ENCODE measurements around the gene CMTM2. TPM values are rescaled to one million over a fixed set of nuclear protein-coding genes. Genes with fewer than 3 reads are reported as not detected.
"Not testable (repeated sequence)": the region's sequence is repeated elsewhere in the genome, so short reads cannot be mapped to it uniquely, and the experiment has no call there.

CMTM2 gene
- total and polyA plus RNA-seq, 7 experiments from 2014 or later, result 0.58 to 1.8 (median 0.81) TPM; not detected in 4

DNA sequence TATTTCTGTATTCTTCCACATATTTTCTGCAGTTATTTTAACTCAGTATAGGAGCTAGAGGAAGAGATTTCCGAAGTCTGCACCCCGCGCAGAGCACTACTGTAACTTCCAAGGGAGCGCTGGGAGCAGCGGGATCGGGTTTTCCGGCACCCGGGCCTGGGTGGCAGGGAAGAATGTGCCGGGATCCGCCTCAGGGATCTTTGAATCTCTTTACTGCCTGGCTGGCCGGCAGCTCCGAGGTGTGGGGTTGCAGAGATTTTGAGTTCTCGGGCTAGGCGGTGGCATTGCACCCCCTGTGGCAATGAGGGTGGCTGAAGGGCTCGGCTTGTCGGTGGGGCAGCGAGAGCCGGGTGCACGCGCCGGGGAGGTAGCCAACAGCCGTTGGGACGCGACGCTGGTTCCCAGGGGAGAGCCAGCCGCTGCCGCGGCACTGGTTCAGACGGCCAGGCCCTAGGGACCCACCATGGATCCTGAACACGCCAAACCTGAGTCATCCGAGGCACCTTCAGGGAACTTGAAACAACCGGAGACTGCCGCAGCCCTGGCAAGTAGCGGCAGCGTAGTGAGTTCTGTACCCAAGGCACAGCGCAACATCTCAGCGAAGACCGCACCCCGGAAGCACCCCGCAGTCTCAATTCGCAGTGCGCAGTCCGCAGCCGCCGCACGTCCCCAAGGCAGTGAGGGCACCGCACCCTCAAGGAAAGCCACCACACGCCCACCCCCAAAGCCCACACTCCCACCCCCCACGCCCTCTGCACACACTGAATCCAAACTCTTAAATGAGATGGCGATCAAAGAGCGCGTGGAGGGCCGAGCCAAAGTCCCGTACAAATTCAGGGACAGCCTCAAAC is 13.0 kb upstream of the CMTM2 start, which contains the start of gene CMTM1:
CMTM1 (plus strand) TSS at position 389 of the 851 bp plus-strand sequence; CDS start at position 464, 75 bp downstream.
- H3K27ac Mint-ChIP-seq, result peak within 1 kb of the TSS in 4 of 9 donors; percentile 24 to 63 (median 32)
- Histone ChIP-seq H3K4me1 (ENCODE audit: control insufficient read depth in 2 of 2, insufficient read depth in 2 of 2, low read length in 2 of 2) (peaks cover 22 to 26% of the 10 kb centered on the region in 2 donors), H3K9me3 (ENCODE audit: control insufficient read depth in 2 of 3, low read length in 3 of 3) (no peaks in the 10 kb centered on the region), H3K36me3 (ENCODE audit: control insufficient read depth in 2 of 3, insufficient read depth in 3 of 3, low read length in 3 of 3) (peaks cover 4 to 24% (median 6%) of the 10 kb centered on the region in 3 experiments), H3K4me3 (ENCODE audit: low read length) (no peak within 1 kb of the TSS), H3K27ac (ENCODE audit: low read depth, low read length) (no peak within 1 kb of the TSS), H3K27me3 (ENCODE audit: control insufficient read depth in 2 of 2, insufficient read depth in 2 of 2, low read length in 2 of 2) (no peaks in the 10 kb centered on the region)
- intact Hi-C loops (cut with micrococcal nuclease), result no loop called here
- H3K4me3 Mint-ChIP-seq, result no peak within 1 kb of the TSS
- ChIA-PET POLR2A (interaction anchor here (0.6 to 1.6 kb wide), 2 partner anchors 14 to 20 kb away, joined by 4 to 5 read pairs; partner anchors contain the start of gene CKLF), CTCF (no interaction called here)
- DNase-seq (no peak), ATAC-seq (no peak)
- no peaks in the 10 kb centered on the region for H3K27me3 Mint-ChIP-seq
- peaks cover 0 to 40% (median 17%) of the 10 kb centered on the region in 5 donors for H3K36me3 Mint-ChIP-seq
- peaks cover 12 to 35% (median 19%) of the 10 kb centered on the region in 7 donors for H3K4me1 Mint-ChIP-seq
- peaks cover 0 to 4% (median 0%) of the 10 kb centered on the region in 11 donors for H3K9me3 Mint-ChIP-seq

DNA sequence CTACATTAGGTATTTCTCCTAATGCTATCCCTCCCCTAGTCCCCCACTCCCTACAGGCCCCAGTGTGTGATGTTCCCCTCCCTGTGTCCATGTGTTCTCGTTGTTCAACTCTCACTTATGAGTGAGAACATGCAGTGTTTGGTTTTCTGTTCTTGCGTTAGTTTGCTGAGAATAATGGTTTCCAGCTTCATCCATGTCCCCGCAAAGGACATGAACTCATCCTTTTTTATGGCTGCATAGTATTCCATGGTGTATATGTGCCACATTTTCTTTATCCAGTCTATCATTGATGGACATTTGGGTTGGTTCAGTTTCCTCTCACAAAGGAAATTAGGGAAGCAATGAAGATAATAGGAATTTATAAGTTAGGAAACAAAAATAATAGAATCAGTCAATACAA is 12.0 kb upstream of the CMTM2 start:
- H3K9me3 ChIP-seq (ENCODE audit: control insufficient read depth in 2 of 3, low read length in 3 of 3); DNase-seq; H3K27me3 Mint-ChIP-seq; H3K27ac ChIP-seq (ENCODE audit: low read depth, low read length); H3K4me3 Mint-ChIP-seq; H3K4me3 ChIP-seq (ENCODE audit: low read length); H3K27me3 ChIP-seq (ENCODE audit: control insufficient read depth in 2 of 2, insufficient read depth in 2 of 2, low read length in 2 of 2); CTCF ChIA-PET; ATAC-seq; intact Hi-C loops (cut with micrococcal nuclease); H3K9me3 Mint-ChIP-seq: not testable (repeated sequence)
- Histone ChIP-seq H3K36me3 (ENCODE audit: control insufficient read depth in 2 of 3, insufficient read depth in 3 of 3, low read length in 3 of 3) (peaks cover 4 to 24% (median 6%) of the 10 kb centered on the region in 3 experiments), H3K4me1 (ENCODE audit: control insufficient read depth in 2 of 2, insufficient read depth in 2 of 2, low read length in 2 of 2) (peaks cover 13 to 17% of the 10 kb centered on the region in 2 donors)
- peak overlapping the region in 1 of 9 donors; percentile 15 for H3K27ac Mint-ChIP-seq
- peaks cover 5 to 32% (median 11%) of the 10 kb centered on the region in 7 donors for H3K4me1 Mint-ChIP-seq
- peaks cover 0 to 38% (median 17%) of the 10 kb centered on the region in 5 donors for H3K36me3 Mint-ChIP-seq
- POLR2A ChIA-PET, result interaction anchor here (0.6 kb wide), 1 partner anchor 13 kb away, joined by 3 read pairs; no protein-coding TSS in a partner anchor

DNA sequence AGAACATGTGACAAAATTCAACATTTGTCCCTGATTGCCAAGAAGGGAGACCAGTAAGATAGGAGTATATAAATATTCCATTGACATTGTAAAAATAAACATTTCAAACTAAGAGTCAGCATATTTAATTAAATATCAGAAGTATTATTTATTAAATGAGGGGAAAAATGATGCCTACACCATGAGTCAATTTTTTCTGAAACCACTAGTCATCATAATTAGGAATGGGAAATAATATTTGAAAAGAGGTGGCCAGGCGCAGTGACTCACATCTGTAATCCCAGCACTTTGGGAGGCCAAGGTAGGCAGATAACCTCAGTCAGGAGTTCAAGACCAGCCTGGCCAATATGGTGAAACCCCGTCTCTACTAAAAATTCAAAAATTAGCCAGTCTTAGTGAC is 10.9 kb upstream of the CMTM2 start:
- Mint-ChIP-seq H3K9me3 (peaks cover 0 to 4% (median 0%) of the 10 kb centered on the region in 11 donors), H3K4me3 (no peak overlapping the region), H3K36me3 (peaks cover 0 to 34% (median 17%) of the 10 kb centered on the region in 5 donors), H3K27ac (no peak overlapping the region), H3K27me3 (no peaks in the 10 kb centered on the region), H3K4me1 (peaks cover 0 to 24% (median 5%) of the 10 kb centered on the region in 7 donors)
- POLR2A ChIA-PET, result interaction anchor here (0.5 kb wide), 1 partner anchor 16 kb away, joined by 4 read pairs; the partner anchor contains the start of gene CKLF
- CTCF ChIA-PET, result no interaction called here
- Histone ChIP-seq H3K36me3 (ENCODE audit: control insufficient read depth in 2 of 3, insufficient read depth in 3 of 3, low read length in 3 of 3) (peaks cover 2 to 24% (median 6%) of the 10 kb centered on the region in 3 experiments), H3K4me1 (ENCODE audit: control insufficient read depth in 2 of 2, insufficient read depth in 2 of 2, low read length in 2 of 2) (peaks cover 2 to 7% of the 10 kb centered on the region in 2 donors), H3K4me3 (ENCODE audit: low read length) (no peak overlapping the region), H3K9me3 (ENCODE audit: control insufficient read depth in 2 of 3, low read length in 3 of 3) (no peaks in the 10 kb centered on the region), H3K27me3 (ENCODE audit: control insufficient read depth in 2 of 2, insufficient read depth in 2 of 2, low read length in 2 of 2) (no peaks in the 10 kb centered on the region), H3K27ac (ENCODE audit: low read depth, low read length) (no peak overlapping the region)
- DNase-seq, result no peak
- intact Hi-C loops (cut with micrococcal nuclease), result no loop called here
- no peak for ATAC-seq

DNA sequence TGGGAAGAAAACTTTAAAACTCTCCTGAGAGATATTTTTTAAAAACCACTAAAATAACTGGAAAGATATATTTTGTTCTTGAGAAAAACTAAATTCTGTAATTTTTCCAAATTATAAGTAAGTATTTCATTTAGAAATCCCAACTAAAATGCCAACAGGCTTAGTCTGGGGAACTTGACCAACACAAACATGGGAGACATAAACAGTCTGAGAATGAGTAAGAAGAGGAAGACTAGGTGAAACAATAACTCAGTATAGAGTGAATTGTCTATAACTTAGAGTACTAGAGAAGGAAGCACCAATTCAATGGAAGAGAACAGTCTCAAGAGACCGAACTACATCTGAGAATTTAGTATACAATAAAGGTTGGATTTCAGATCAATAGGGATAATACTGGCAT is 10.1 kb upstream of the CMTM2 start:
- POLR2A ChIA-PET, result interaction anchor here (0.5 to 1.2 kb wide), 2 partner anchors 17 kb away, joined by 4 to 9 read pairs; partner anchors contain the start of gene CKLF
- peaks cover 0 to 24% (median 6%) of the 10 kb centered on the region in 3 experiments for H3K36me3 ChIP-seq (ENCODE audit: control insufficient read depth in 2 of 3, insufficient read depth in 3 of 3, low read length in 3 of 3)
- no peak overlapping the region for H3K27ac Mint-ChIP-seq

DNA sequence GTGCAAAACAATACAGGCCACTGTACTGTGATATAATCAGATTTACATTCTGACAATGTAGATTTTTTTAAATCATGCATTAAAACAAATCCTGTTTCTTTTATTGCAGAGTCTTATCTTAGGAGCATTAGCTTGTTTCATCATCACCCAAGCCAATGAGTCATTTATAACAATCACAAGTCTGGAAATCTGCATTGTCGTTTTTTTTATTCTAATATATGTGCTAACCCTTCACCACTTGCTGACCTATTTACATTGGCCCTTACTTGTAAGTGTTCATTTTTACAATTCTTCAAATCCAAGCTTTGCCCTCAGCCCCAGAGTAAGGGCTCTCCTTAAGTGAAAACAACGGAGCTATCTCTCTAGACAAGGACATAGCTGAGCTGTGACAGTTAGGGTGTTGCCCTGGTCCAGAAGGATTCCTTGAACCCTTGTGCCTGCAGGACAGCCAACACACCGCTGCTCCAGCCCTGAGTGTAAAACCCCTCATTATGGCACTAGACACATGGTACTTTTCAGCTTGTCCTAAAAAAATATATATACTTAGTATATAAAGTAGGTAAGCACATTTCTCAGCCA is 9.3 kb upstream of the CMTM2 start:
- POLR2A ChIA-PET, result interaction anchor here (0.6 to 1.9 kb wide), 3 partner anchors 10 to 17 kb away, joined by 3 to 9 read pairs (median 7); partner anchors contain the start of gene CKLF

More for the DNA sequence above, 10.1 kb upstream of the CMTM2 start:
- Mint-ChIP-seq H3K36me3 (peaks cover 0 to 29% (median 17%) of the 10 kb centered on the region in 5 donors), H3K4me1 (peaks cover 0 to 19% (median 3%) of the 10 kb centered on the region in 7 donors), H3K27me3 (no peaks in the 10 kb centered on the region), H3K4me3 (no peak overlapping the region), H3K9me3 (peaks cover 0 to 4% (median 0%) of the 10 kb centered on the region in 11 donors)
- no peak for ATAC-seq
- CTCF ChIA-PET, result interaction anchor here (0.6 kb wide), 1 partner anchor 40 kb away, joined by 3 read pairs; no protein-coding TSS in a partner anchor
- DNase-seq, result no peak
- intact Hi-C loops (cut with micrococcal nuclease), result no loop called here
- H3K27me3 ChIP-seq (ENCODE audit: control insufficient read depth in 2 of 2, insufficient read depth in 2 of 2, low read length in 2 of 2), result no peaks in the 10 kb centered on the region
- H3K27ac ChIP-seq (ENCODE audit: low read depth, low read length), result no peak overlapping the region
- H3K4me3 ChIP-seq (ENCODE audit: low read length), result no peak overlapping the region
- H3K4me1 ChIP-seq (ENCODE audit: control insufficient read depth in 2 of 2, insufficient read depth in 2 of 2, low read length in 2 of 2), result no peaks in the 10 kb centered on the region
- no peaks in the 10 kb centered on the region for H3K9me3 ChIP-seq (ENCODE audit: control insufficient read depth in 2 of 3, low read length in 3 of 3)

DNA sequence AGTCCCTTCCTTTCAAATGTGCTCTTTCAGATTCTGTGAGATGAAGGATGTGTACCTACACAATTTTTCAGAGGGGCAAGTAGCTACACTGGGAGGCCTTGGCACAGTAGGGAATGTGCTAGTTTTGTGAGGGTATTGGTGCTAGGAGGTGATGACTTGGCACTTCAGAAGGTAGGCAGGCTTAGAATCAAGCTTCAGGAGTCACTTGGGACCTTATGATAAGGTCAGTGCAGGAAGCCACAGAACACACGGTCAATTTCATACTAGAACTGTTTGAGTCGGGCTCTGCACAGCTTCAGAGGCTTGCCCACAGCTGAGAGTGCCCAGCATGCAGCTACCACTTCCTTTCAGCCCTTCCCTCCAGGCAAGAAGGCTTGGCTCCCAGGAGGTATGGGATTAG is 6.9 kb upstream of the CMTM2 start:
- Mint-ChIP-seq H3K9me3 (peaks cover 0 to under 1% (median 0%) of the 10 kb centered on the region in 11 donors), H3K36me3 (peaks cover 0 to 14% (median 2%) of the 10 kb centered on the region in 5 donors), H3K4me1 (peaks cover 0 to 16% (median 1%) of the 10 kb centered on the region in 7 donors), H3K27ac (peak overlapping the region in 2 of 9 donors; percentile 28 to 43), H3K27me3 (peaks cover 0 to 5% (median 2%) of the 10 kb centered on the region in 5 donors), H3K4me3 (no peak overlapping the region)
- H3K27ac ChIP-seq (ENCODE audit: low read depth, low read length), result no peak overlapping the region
- no peaks in the 10 kb centered on the region for H3K36me3 ChIP-seq (ENCODE audit: control insufficient read depth in 2 of 3, insufficient read depth in 3 of 3, low read length in 3 of 3)
- no peak overlapping the region for H3K4me3 ChIP-seq (ENCODE audit: low read length)
- no peaks in the 10 kb centered on the region for H3K4me1 ChIP-seq (ENCODE audit: control insufficient read depth in 2 of 2, insufficient read depth in 2 of 2, low read length in 2 of 2)
- intact Hi-C loops (cut with micrococcal nuclease), result no loop called here
- ChIA-PET POLR2A (interaction anchor here (0.9 kb wide), 1 partner anchor 31 kb away, joined by 3 read pairs; no protein-coding TSS in a partner anchor), CTCF (interaction anchor here (0.6 to 4.0 kb wide), 4 partner anchors 10 to 18 kb away, joined by 3 to 17 read pairs (median 4); no protein-coding TSS in a partner anchor)
- ATAC-seq, result no peak
- DNase-seq, result no peak
- no peaks in the 10 kb centered on the region for H3K9me3 ChIP-seq (ENCODE audit: control insufficient read depth in 2 of 3, low read length in 3 of 3)
- H3K27me3 ChIP-seq (ENCODE audit: control insufficient read depth in 2 of 2, insufficient read depth in 2 of 2, low read length in 2 of 2), result no peaks in the 10 kb centered on the region

More for the DNA sequence above, 9.3 kb upstream of the CMTM2 start:
- Mint-ChIP-seq H3K4me3 (no peak overlapping the region), H3K36me3 (peaks cover 0 to 29% (median 17%) of the 10 kb centered on the region in 5 donors), H3K27ac (peak overlapping the region in 1 of 9 donors; percentile 12), H3K27me3 (no peaks in the 10 kb centered on the region), H3K4me1 (peaks cover 0 to 20% (median 1%) of the 10 kb centered on the region in 7 donors), H3K9me3 (peaks cover 0 to 4% (median 0%) of the 10 kb centered on the region in 11 donors)
- CTCF ChIA-PET, result interaction anchor here (1.4 kb wide), 1 partner anchor 59 kb away, joined by 4 read pairs; no protein-coding TSS in a partner anchor
- intact Hi-C loops (cut with micrococcal nuclease), result no loop called here
- no peak for DNase-seq
- no peak overlapping the region for H3K27ac ChIP-seq (ENCODE audit: low read depth, low read length)
- H3K36me3 ChIP-seq (ENCODE audit: control insufficient read depth in 2 of 3, insufficient read depth in 3 of 3, low read length in 3 of 3), result peaks cover 0 to 20% (median 6%) of the 10 kb centered on the region in 3 experiments
- ATAC-seq, result no peak
- H3K9me3 ChIP-seq (ENCODE audit: control insufficient read depth in 2 of 3, low read length in 3 of 3), result no peaks in the 10 kb centered on the region
- no peaks in the 10 kb centered on the region for H3K27me3 ChIP-seq (ENCODE audit: control insufficient read depth in 2 of 2, insufficient read depth in 2 of 2, low read length in 2 of 2)
- no peaks in the 10 kb centered on the region for H3K4me1 ChIP-seq (ENCODE audit: control insufficient read depth in 2 of 2, insufficient read depth in 2 of 2, low read length in 2 of 2)
- no peak overlapping the region for H3K4me3 ChIP-seq (ENCODE audit: low read length)

Data from naive thymus-derived CD4-positive, alpha-beta T cell (primary cell).